ENCODE measurements around the gene PFN3. TPM values are rescaled to one million over a fixed set of nuclear protein-coding genes. Genes with fewer than 3 reads are reported as not detected.

PFN3 gene
- total RNA-seq, 3 donors from 2014 or later (not counting 1 experiment from before 2014, with no cell fraction given): not detected

DNA sequence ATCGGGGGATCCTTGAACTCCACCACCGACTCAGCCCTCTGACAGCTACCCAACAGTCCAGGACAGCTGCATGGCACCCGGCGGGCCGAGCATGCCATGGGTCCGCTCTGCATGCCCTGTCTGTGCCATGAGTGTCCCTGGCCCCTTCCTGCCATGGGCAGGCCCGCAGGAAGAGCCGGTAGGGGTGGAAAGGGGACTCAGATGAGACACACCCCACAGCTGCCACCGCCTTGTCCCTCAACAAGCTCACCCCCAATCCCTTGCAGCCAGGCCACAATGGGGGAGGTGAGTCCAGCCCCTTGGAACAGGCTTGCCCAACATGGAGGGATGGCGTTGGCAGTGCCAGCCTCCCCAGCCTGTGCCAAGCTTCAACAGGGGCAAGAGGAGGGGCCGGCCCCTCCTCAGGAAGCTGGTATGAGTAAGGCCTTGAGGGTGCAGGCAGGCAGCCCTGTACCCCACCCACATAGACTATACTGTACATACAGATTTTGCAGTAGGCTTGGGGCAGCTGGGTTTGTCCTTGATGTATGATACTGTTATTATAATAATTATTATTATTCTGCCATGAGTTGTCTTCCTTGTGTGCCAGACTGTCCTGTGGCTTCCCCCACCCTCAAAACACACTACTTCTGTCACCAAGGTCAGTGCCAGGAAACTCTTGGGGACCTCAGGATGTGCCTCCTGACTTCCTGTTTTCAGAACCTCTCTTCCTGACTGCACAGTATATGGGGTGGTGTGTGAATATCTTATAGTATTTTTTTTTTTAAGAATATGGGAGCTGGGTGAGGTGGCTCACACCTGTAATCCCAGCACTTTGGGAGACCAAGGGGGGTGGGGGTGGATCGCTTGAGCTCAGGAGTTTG, 28.2 kb downstream of the PFN3 start:
- WGBS (ENCODE audit: insufficient coverage): 70% methylated on average over 9 of the region's 12 CpGs
- Mint-ChIP-seq H3K9me3 (no peaks in the 10 kb centered on the region), H3K27me3 (ENCODE audit: low read depth in 2 of 2) (no peaks in the 10 kb centered on the region), H3K4me3 (peak overlapping the region; percentile 33), H3K27ac (peak overlapping the region; percentile 50 to 55), H3K36me3 (no peaks in the 10 kb centered on the region), H3K4me1 (peaks cover 22 to 32% of the 10 kb centered on the region in 2 donors)
- Histone ChIP-seq H3K27me3 (ENCODE audit: control insufficient read depth, insufficient read depth, low read length) (no peaks in the 10 kb centered on the region), H3K9me3 (ENCODE audit: control insufficient read depth, insufficient read depth, low read length) (no peaks in the 10 kb centered on the region), H3K4me1 (ENCODE audit: control insufficient read depth, insufficient read depth, low read length) (peaks cover 47% of the 10 kb centered on the region), H3K4me3 (ENCODE audit: low read length) (no peak overlapping the region), H3K36me3 (ENCODE audit: control insufficient read depth, insufficient read depth, low read length) (peaks cover 51% of the 10 kb centered on the region), H3K27ac (ENCODE audit: low read length) (peak overlapping the region; percentile 20)
- intact Hi-C loops (cut with micrococcal nuclease): no loop called here
- peak in 2 of 3 donors; percentile 32 to 49 for ATAC-seq
- DNase-seq: peak in 1 of 2 donors; percentile 55
- TF ChIP-seq, protein P1, sequence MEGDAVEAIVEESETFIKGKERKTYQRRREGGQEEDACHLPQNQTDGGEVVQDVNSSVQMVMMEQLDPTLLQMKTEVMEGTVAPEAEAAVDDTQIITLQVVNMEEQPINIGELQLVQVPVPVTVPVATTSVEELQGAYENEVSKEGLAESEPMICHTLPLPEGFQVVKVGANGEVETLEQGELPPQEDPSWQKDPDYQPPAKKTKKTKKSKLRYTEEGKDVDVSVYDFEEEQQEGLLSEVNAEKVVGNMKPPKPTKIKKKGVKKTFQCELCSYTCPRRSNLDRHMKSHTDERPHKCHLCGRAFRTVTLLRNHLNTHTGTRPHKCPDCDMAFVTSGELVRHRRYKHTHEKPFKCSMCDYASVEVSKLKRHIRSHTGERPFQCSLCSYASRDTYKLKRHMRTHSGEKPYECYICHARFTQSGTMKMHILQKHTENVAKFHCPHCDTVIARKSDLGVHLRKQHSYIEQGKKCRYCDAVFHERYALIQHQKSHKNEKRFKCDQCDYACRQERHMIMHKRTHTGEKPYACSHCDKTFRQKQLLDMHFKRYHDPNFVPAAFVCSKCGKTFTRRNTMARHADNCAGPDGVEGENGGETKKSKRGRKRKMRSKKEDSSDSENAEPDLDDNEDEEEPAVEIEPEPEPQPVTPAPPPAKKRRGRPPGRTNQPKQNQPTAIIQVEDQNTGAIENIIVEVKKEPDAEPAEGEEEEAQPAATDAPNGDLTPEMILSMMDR (IDR thresholded peaks at IDR 0.05): no peak

DNA sequence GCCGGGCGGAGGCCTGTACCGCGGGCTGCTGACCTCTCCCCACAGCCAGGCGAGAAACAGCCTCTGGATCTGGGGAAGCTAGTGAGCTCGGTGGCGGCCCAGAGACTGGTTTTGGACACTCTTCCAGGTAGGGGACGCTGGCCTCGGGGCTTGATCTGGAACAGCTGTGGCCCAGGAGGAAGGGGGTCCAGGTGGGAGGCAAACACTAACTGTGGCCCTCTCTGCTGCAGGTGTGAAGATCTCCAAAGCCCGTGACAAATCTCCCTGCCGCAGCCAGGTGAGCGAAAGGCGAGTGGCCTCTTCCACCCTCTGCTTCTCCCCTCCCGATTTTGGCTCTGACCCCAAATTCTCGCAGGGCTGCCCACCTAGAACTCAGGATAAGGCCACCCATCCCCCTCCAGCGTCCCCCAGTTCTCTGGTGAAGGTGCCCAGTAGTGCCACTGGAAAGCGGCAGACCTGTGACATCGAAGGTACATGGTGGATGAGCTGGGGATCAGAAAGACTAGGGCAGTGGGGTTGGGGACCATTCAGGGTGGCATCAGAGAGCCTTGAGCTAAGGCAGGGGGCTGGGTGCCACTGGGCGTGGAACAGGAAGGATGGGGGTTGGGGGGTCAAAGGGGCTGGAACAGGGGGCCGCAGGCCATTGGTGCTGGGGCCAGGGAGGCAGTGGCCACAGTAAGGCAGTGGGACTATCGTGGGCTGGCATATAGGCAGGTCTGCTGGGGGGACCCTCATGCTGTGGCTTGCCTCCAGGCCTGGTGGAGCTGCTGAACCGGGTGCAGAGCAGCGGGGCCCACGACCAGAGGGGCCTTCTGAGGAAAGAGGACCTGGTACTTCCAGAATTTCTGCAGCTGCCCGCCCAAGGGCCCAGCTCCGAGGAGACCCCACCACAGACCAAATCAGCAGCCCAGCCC, 29.1 kb downstream of the PFN3 start:
- H3K4me1 Mint-ChIP-seq: peaks cover 22 to 39% of the 10 kb centered on the region in 2 donors
- peak overlapping the region; percentile 21 for H3K4me3 ChIP-seq (ENCODE audit: low read length)
- no peak for DNase-seq

DNA sequence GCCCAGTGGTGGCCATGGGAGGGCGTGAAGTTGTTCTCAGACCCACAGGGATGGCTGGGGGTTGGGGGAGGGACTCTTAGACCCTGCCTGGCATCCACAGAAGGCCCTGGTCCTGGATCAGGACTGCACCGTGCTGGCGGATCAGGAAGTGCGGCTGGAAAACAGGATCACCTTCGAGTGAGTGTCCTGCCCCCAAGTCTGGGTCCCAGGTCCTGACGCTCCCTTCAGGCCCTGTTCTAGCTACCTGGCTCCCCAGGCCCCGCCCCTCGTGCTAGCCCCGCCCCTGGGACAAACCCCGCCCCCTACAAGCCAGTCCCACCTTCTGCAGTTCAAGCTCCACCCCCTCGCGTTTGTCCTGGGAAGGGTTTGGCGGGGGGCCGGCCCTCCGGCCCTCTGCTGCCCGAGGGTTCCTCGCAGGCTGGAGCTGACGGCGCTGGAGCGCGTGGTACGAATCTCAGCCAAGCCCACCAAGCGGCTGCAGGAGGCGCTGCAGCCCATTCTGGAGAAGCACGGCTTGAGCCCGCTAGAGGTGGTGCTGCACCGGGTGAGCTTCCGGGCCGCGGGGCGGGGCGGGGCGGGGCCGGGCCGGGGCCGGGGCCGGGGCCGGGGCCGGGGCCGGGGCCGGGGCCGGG, 29.9 kb downstream of the PFN3 start:
- H3K4me3 Mint-ChIP-seq: peak overlapping the region; percentile 56
- no peak overlapping the region for H3K27ac Mint-ChIP-seq

More for the DNA sequence above, 29.1 kb downstream of the PFN3 start:
- Histone ChIP-seq H3K27me3 (ENCODE audit: control insufficient read depth, insufficient read depth, low read length) (no peaks in the 10 kb centered on the region), H3K4me1 (ENCODE audit: control insufficient read depth, insufficient read depth, low read length) (peaks cover 47% of the 10 kb centered on the region), H3K9me3 (ENCODE audit: control insufficient read depth, insufficient read depth, low read length) (no peaks in the 10 kb centered on the region), H3K36me3 (ENCODE audit: control insufficient read depth, insufficient read depth, low read length) (peaks cover 57% of the 10 kb centered on the region), H3K27ac (ENCODE audit: low read length) (peak overlapping the region; percentile 32)
- H3K4me3 Mint-ChIP-seq: peak overlapping the region; percentile 31
- no peaks in the 10 kb centered on the region for H3K27me3 Mint-ChIP-seq (ENCODE audit: low read depth in 2 of 2)
- no peaks in the 10 kb centered on the region for H3K9me3 Mint-ChIP-seq
- ATAC-seq: no peak
- 72% methylated on average over 26 of the region's 26 CpGs for WGBS (ENCODE audit: insufficient coverage)
- intact Hi-C loops (cut with micrococcal nuclease): no loop called here
- H3K27ac Mint-ChIP-seq: peak overlapping the region; percentile 50 to 55
- TF ChIP-seq, protein P1 (IDR thresholded peaks at IDR 0.05): no peak
- no peaks in the 10 kb centered on the region for H3K36me3 Mint-ChIP-seq

More for the DNA sequence above, 29.9 kb downstream of the PFN3 start:
- H3K4me3 ChIP-seq (ENCODE audit: low read length): peak overlapping the region; percentile 21
- Mint-ChIP-seq H3K27me3 (ENCODE audit: low read depth in 2 of 2) (no peaks in the 10 kb centered on the region), H3K36me3 (no peaks in the 10 kb centered on the region), H3K4me1 (peaks cover 22 to 41% of the 10 kb centered on the region in 2 donors), H3K9me3 (no peaks in the 10 kb centered on the region)
- peak in 1 of 3 donors; percentile 90 for ATAC-seq
- intact Hi-C loops (cut with micrococcal nuclease): no loop called here
- WGBS (ENCODE audit: insufficient coverage): 34% methylated on average over 41 of the region's 42 CpGs
- H3K9me3 ChIP-seq (ENCODE audit: control insufficient read depth, insufficient read depth, low read length): no peaks in the 10 kb centered on the region
- peaks cover 65% of the 10 kb centered on the region for H3K36me3 ChIP-seq (ENCODE audit: control insufficient read depth, insufficient read depth, low read length)
- H3K27me3 ChIP-seq (ENCODE audit: control insufficient read depth, insufficient read depth, low read length): no peaks in the 10 kb centered on the region
- TF ChIP-seq, protein P1 (IDR thresholded peaks at IDR 0.05): no peak
- no peak overlapping the region for H3K27ac ChIP-seq (ENCODE audit: low read length)
- peak in 1 of 2 donors; percentile 75 for DNase-seq
- H3K4me1 ChIP-seq (ENCODE audit: control insufficient read depth, insufficient read depth, low read length): peaks cover 47% of the 10 kb centered on the region
